Measurements from ENCODE around the gene PRR7. TPM values are rescaled to one million over a fixed set of nuclear protein-coding genes. Genes with fewer than 3 reads are reported as not detected.

The PRR7 gene
- total RNA-seq, 1 donor from 2014 or later: 18.1 TPM

GRCh38 chr5:177430140-177430951, 16.3 kb upstream of the PRR7 start:
- H3K4me1 ChIP-seq: peaks cover 13 to 15% of the 10 kb centered on the region in 2 donors
- H3K27ac ChIP-seq: no peak overlapping the region
- no peaks in the 10 kb centered on the region for H3K9me3 ChIP-seq
- DNase-seq (ENCODE audit: low spot score in 2 of 2): no peak
- TF ChIP-seq CTCF (IDR thresholded peaks at IDR 0.05): no peak
- no peak overlapping the region for H3K4me3 ChIP-seq
- H3K36me3 ChIP-seq: peaks cover 38 to 48% of the 10 kb centered on the region in 2 donors
- intact Hi-C loops (cut with DNase I): no loop called here
- H3K27me3 ChIP-seq: no peaks in the 10 kb centered on the region

GRCh38 chr5:177430972-177431316, 15.7 kb upstream of the PRR7 start:
- no peak for DNase-seq (ENCODE audit: low spot score in 2 of 2)
- no peak for TF ChIP-seq CTCF (IDR thresholded peaks at IDR 0.05)
- H3K27ac ChIP-seq: no peak overlapping the region
- H3K9me3 ChIP-seq: no peaks in the 10 kb centered on the region
- intact Hi-C loops (cut with DNase I): no loop called here
- H3K36me3 ChIP-seq: peaks cover 43 to 54% of the 10 kb centered on the region in 2 donors
- peaks cover 9 to 12% of the 10 kb centered on the region in 2 donors for H3K4me1 ChIP-seq
- no peaks in the 10 kb centered on the region for H3K27me3 ChIP-seq
- H3K4me3 ChIP-seq: no peak overlapping the region

- intact Hi-C loops (cut with DNase I): no loop called here
- TF ChIP-seq CTCF (IDR thresholded peaks at IDR 0.05): no peak
- Histone ChIP-seq H3K36me3 (peaks cover 49 to 60% of the 10 kb centered on the region in 2 donors), H3K27me3 (no peaks in the 10 kb centered on the region), H3K4me1 (peaks cover 9 to 12% of the 10 kb centered on the region in 2 donors), H3K9me3 (no peaks in the 10 kb centered on the region), H3K4me3 (no peak overlapping the region), H3K27ac (no peak overlapping the region)
- DNase-seq (ENCODE audit: low spot score in 2 of 2): no peak
Observed at GRCh38 chr5:177431317-177432142, 15.1 kb upstream of the PRR7 start.

- DNase-seq (ENCODE audit: low spot score in 2 of 2): no peak
- no peak for TF ChIP-seq CTCF (IDR thresholded peaks at IDR 0.05)
- no peak overlapping the region for H3K27ac ChIP-seq
- no peak overlapping the region for H3K4me3 ChIP-seq
- intact Hi-C loops (cut with DNase I): no loop called here
- H3K4me1 ChIP-seq: peaks cover 6 to 10% of the 10 kb centered on the region in 2 donors
- no peaks in the 10 kb centered on the region for H3K27me3 ChIP-seq
- H3K9me3 ChIP-seq: no peaks in the 10 kb centered on the region
- H3K36me3 ChIP-seq: peaks cover 56 to 60% of the 10 kb centered on the region in 2 donors
Observed at GRCh38 chr5:177432143-177432838, 14.3 kb upstream of the PRR7 start.

GRCh38 chr5:177432839-177433657, 13.6 kb upstream of the PRR7 start:
- H3K36me3 ChIP-seq: peaks cover 56 to 60% of the 10 kb centered on the region in 2 donors
- no peak for DNase-seq (ENCODE audit: low spot score in 2 of 2)

More at GRCh38 chr5:177432839-177433657, 13.6 kb upstream of the PRR7 start:
- Histone ChIP-seq H3K4me3 (no peak overlapping the region), H3K27ac (no peak overlapping the region), H3K9me3 (no peaks in the 10 kb centered on the region), H3K4me1 (peaks cover 0 to 3% of the 10 kb centered on the region in 2 donors), H3K27me3 (no peaks in the 10 kb centered on the region)
- intact Hi-C loops (cut with DNase I): no loop called here
- no peak for TF ChIP-seq CTCF (IDR thresholded peaks at IDR 0.05)
